K562 (cell line): ENCODE results near the gene MYO18B. TPM values are rescaled to one million over a fixed set of nuclear protein-coding genes. Genes with fewer than 3 reads are reported as not detected.

Experiments
- ATAC-seq: fragments of 200-7000 bp; cut with Tn5 transposase; 3 replicates; pipeline ENCODE4 v1.9.1; 2020; ENCODE audit warnings: moderate library complexity
- BruUV-seq: library from RNA; stranded (reverse); fragments of 400-500 nt; replicated peaks from 2 replicates; lab custom pipeline; 2021; lab: Mats Ljungman, UMichigan
- CTCF ChIA-PET: fragments of 300-600 bp; formaldehyde crosslinking; extraction: SDS; loops from one replicate; lab custom pipeline; 2021; ENCODE audit warnings: low intra/inter-chr PET ratio; lab: Yijun Ruan, JAX
- POLR2A ChIA-PET: fragments of 300-600, 350-650 bp; sonication (Branson Sonifier 250); formaldehyde crosslinking; extraction: SDS; loops from one replicate; lab custom pipeline; 2021; ENCODE audit warnings: antibody characterized with exemption, inconsistent platforms; lab: Yijun Ruan, JAX
- DNase-seq, 4 experiments: peaks; one replicate each; pipeline versions ENCODE4 v3.0.0 to v3.0.0-alpha.2; 2011 to 2018; ENCODE audit warnings: low spot score in 3 of 4, mixed read lengths in 3 of 4; ENCODE audit errors: extremely low read depth in 1 of 4
- FAIRE-seq: peaks from 2 replicates; lab custom pipeline; 2011; peaks lifted over from hg19 to GRCh38; lab: Jason Lieb, UNC
- H2AFZ ChIP-seq: 2 replicates; pipeline ENCODE4 v1.6.0; 2011; ENCODE audit warnings: low read depth, low read length, control low read depth, inconsistent platforms
- H3K27ac ChIP-seq: fragments of 200-600 bp; 3 replicates; pipeline ENCODE4 v1.8.0; 2011; ENCODE audit warnings: low read depth, mild to moderate bottlenecking, control low read depth, inconsistent platforms, low read length, moderate library complexity, mixed read lengths; ENCODE audit errors: extremely low read depth
- H3K27me3 ChIP-seq, 2 experiments: fragments of 300-600 bp in 1 of 2; 2 replicates in 1 of 2; 3 replicates in 1 of 2; pipeline versions ENCODE4 v1.6.0 to v1.8.0; 2011; ENCODE audit warnings: inconsistent platforms in 2 of 2, low read length in 2 of 2, mild to moderate bottlenecking in 1 of 2, mixed read lengths in 1 of 2, moderate library complexity in 1 of 2; ENCODE audit not compliant: control insufficient read depth in 2 of 2, insufficient read depth in 2 of 2
- H3K36me3 ChIP-seq: fragments of 300-600 bp; 3 replicates; pipeline ENCODE4 v1.8.0; 2011; ENCODE audit warnings: mild to moderate bottlenecking, low read length, inconsistent platforms; ENCODE audit not compliant: control insufficient read depth, insufficient read depth
- H3K4me1 ChIP-seq, 2 experiments: fragments of 200-600 bp in 1 of 2; replicated peaks in 1 of 2; 2 replicates in 1 of 2; 3 replicates in 1 of 2; pipeline versions ENCODE4 v1.5.1 to v1.8.0; 2011; ENCODE audit warnings: inconsistent platforms in 2 of 2, low read length in 2 of 2, mild to moderate bottlenecking in 1 of 2, mixed read lengths in 1 of 2, moderate library complexity in 1 of 2; ENCODE audit not compliant: control insufficient read depth in 2 of 2, insufficient read depth in 2 of 2
- H3K4me2 ChIP-seq: 2 replicates; pipeline ENCODE4 v1.6.1; 2011; ENCODE audit warnings: low read length, control low read depth, inconsistent platforms, mixed read lengths; ENCODE audit not compliant: insufficient read depth
- H3K4me3 ChIP-seq: fragments of 200-600 bp; sonication (generic), shearing (Covaris generic); 2 replicates; pipeline ENCODE4 v1.5.1; 2016; ENCODE audit warnings: control low read depth, inconsistent platforms
- H3K79me2 ChIP-seq: fragments of 200-600 bp; 3 replicates; pipeline ENCODE4 v1.8.0; 2011; ENCODE audit warnings: low read length, inconsistent platforms; ENCODE audit not compliant: control insufficient read depth, insufficient read depth
- H3K9ac ChIP-seq, 2 experiments: 2 replicates each; pipeline versions ENCODE4 v1.6.0 to v1.6.1; 2011; ENCODE audit warnings: low read depth in 2 of 2, low read length in 2 of 2, control low read depth in 1 of 2, inconsistent platforms in 1 of 2, mild to moderate bottlenecking in 1 of 2, mixed read lengths in 1 of 2; ENCODE audit not compliant: insufficient read depth in 1 of 2
- H3K9me1 ChIP-seq: one replicate; pipeline ENCODE4 v1.6.0; 2011; ENCODE audit warnings: inconsistent platforms, mild to moderate bottlenecking, low read length, moderate library complexity; ENCODE audit not compliant: control insufficient read depth, insufficient read depth
- H3K9me3 ChIP-seq: replicated peaks from 2 replicates; pipeline ENCODE4 v1.5.1; 2011; ENCODE audit warnings: low read depth, low read length, inconsistent platforms; ENCODE audit not compliant: control insufficient read depth, insufficient read depth
- H4K20me1 ChIP-seq: replicated peaks from 2 replicates; pipeline ENCODE4 v1.6.1; 2011; ENCODE audit warnings: low read length, inconsistent platforms, mixed read lengths; ENCODE audit not compliant: control insufficient read depth, insufficient read depth
- HLTF ChIP-seq: fragments of 450-650 bp; IDR thresholded peaks from 2 replicates; pipeline ENCODE4 v1.6.1; 2016
- JUND ChIP-seq, 2 experiments: IDR thresholded peaks; 2 replicates in 1 of 2; 3 replicates in 1 of 2; pipeline ENCODE4 v1.6.1; 2011; ENCODE audit warnings: borderline replicate concordance in 2 of 2, low read depth in 2 of 2, low read length in 2 of 2, improper control_type of control experiment in 1 of 2, missing biosample characterization in 1 of 2, missing genetic modification characterization in 1 of 2, missing genetic modification reagents in 1 of 2
- NFYB ChIP-seq: IDR thresholded peaks from 2 replicates; pipeline ENCODE4 v1.6.1; 2011; ENCODE audit warnings: mild to moderate bottlenecking, moderate library complexity; ENCODE audit not compliant: insufficient read length; ENCODE audit errors: extremely low read depth
- SNIP1 ChIP-seq: fragments of 450-650 bp; IDR thresholded peaks from 2 replicates; pipeline ENCODE4 v1.7.1; 2017; ENCODE audit warnings: low read depth, mild to moderate bottlenecking
- SREBF2 ChIP-seq: sonication (generic); formaldehyde crosslinking; IDR thresholded peaks from 2 replicates; pipeline ENCODE4 v1.4.0; 2020; ENCODE audit warnings: mild to moderate bottlenecking, missing genetic modification reagents
- ZNF184 ChIP-seq: sonication (generic); formaldehyde crosslinking; IDR thresholded peaks from 2 replicates; pipeline ENCODE4 v1.5.0; 2020; ENCODE audit warnings: missing genetic modification reagents
- ZNF444 ChIP-seq: fragments of 250-450 bp; sonication (Bioruptor Pico); IDR thresholded peaks from 2 replicates; pipeline ENCODE4 v1.4.0; 2020; ENCODE audit warnings: mild to moderate bottlenecking, moderate library complexity
- ZNF780A ChIP-seq: fragments of 250-450 bp; sonication (Bioruptor Pico); IDR thresholded peaks from 2 replicates; pipeline ENCODE4 v1.5.0; 2021; ENCODE audit warnings: mild to moderate bottlenecking
- WGBS: fragments of 100-300 bp; shearing (Covaris generic); methylation state at CpG from one replicate; pipeline ENCODE4 v1.1.6; 2016; ENCODE audit warnings: low coverage, mixed read lengths; ENCODE audit not compliant: insufficient coverage; ENCODE audit errors: missing lambda C conversion rate; 5-methylcytosine and 5-hydroxymethylcytosine counted together
- in situ Hi-C: fragments of 300-500 bp; cut with MboI; formaldehyde crosslinking; loops from 4 replicates; pipeline ENCODE4 v1.15.0; 2018; ENCODE audit warnings: inconsistent platforms, mixed read lengths
- intact Hi-C: fragments of 100-400 bp; cut with micrococcal nuclease; formaldehyde crosslinking; loops from 2 replicates; pipeline ENCODE4 v1.14.2; 2022
- polyA plus RNA-seq, 8 experiments: library from polyadenylated mRNA; depleted of rRNA in 4 of 8; stranded (reverse) in 5 of 8; unstranded in 3 of 8; fragments of >200 nt; fragmentation: Nextera tagmentation in 2 of 8; fragmentation: Illumina TruSeq in 1 of 8; extraction: Ambion mirVana in 2 of 8; extraction: Trizol in 1 of 8; gene quantifications; 2 replicates each; pipeline versions ENCODE4 v1.2.1 to v1.2.3, GENCODE V29; 2011 to 2014; ENCODE audit warnings: inconsistent platforms in 1 of 8, missing spikeins in 1 of 8
- total RNA-seq, 7 experiments: library from RNA; depleted of rRNA in 6 of 7; stranded (reverse); fragments of >200 nt in 6 of 7; fragmentation: Illumina TruSeq in 2 of 7; extraction: Trizol in 2 of 7; gene quantifications; 2 replicates each; pipeline versions ENCODE4 v1.2.1 to v1.2.3, GENCODE V29; 2011 to 2021; ENCODE audit warnings: low replicate concordance in 1 of 7
- TF ChIP-seq, protein P1 (sequence below): fragments of 250-450 bp; sonication (Bioruptor Pico); IDR thresholded peaks from 2 replicates; pipeline ENCODE4 v1.4.0; 2020
- TF ChIP-seq, protein P2 (sequence below), 3 experiments: IDR thresholded peaks in 2 of 3; conservative IDR thresholded peaks in 1 of 3; 2 replicates each; pipeline ENCODE4 v1.5.1; 2011 to 2012; ENCODE audit warnings: low read length in 3 of 3, mild to moderate bottlenecking in 3 of 3, control low read depth in 2 of 3, improper control_type of control experiment in 1 of 3, inconsistent platforms in 1 of 3, low read depth in 1 of 3, mixed read lengths in 1 of 3, moderate library complexity in 1 of 3; ENCODE audit not compliant: insufficient read depth in 2 of 3

The MYO18B gene
- total and polyA plus RNA-seq, 9 of the 15 experiments (the other 6 are each of a cell fraction or from before 2014, with no cell fraction given), result 0.06 to 7.0 (median 4.3) TPM

DNA sequence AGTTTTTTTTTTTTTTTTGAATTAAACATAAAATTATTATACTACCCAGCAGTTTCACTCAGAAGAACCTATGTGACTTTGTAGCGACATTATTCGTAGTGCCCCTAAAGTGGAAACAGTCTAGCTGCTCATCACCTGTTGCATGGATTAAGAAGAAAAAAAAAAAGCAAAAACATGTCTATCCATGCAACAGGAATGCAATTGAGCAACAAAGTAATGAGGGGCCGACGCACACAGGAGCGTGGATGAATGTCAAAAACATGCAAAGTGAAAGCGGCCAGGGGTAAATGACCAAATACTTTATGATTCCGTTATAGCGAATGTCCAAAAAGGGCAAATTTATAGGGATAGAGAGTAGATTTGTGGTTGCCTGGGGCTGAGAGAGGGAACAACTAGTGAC is 16.3 kb downstream of the MYO18B start:
- in situ Hi-C loops, result no loop called here
- FAIRE-seq, result no peak

More for the DNA sequence above, 16.3 kb downstream of the MYO18B start:
- no peak for DNase-seq
- no peaks in the 10 kb centered on the region for H3K9me3 ChIP-seq
- TF ChIP-seq, protein P1, sequence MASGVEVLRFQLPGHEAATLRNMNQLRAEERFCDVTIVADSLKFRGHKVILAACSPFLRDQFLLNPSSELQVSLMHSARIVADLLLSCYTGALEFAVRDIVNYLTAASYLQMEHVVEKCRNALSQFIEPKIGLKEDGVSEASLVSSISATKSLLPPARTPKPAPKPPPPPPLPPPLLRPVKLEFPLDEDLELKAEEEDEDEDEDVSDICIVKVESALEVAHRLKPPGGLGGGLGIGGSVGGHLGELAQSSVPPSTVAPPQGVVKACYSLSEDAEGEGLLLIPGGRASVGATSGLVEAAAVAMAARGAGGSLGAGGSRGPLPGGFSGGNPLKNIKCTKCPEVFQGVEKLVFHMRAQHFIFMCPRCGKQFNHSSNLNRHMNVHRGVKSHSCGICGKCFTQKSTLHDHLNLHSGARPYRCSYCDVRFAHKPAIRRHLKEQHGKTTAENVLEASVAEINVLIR (CRISPR knock-in tag), result no peak
- TF ChIP-seq JUND (IDR thresholded peaks at IDR 0.05; ENCODE audit: borderline replicate concordance, low read depth, low read length) (no peak), JUND (tag; IDR thresholded peaks at IDR 0.05; ENCODE audit: borderline replicate concordance, low read depth, low read length) (no peak), NFYB (no peak), HLTF (no peak), SNIP1 (no peak), SREBF2 (CRISPR knock-in tag) (no peak), ZNF444 (CRISPR knock-in tag) (no peak), ZNF184 (CRISPR knock-in tag) (no peak), ZNF780A (CRISPR knock-in tag) (no peak)
- TF ChIP-seq, protein P2, sequence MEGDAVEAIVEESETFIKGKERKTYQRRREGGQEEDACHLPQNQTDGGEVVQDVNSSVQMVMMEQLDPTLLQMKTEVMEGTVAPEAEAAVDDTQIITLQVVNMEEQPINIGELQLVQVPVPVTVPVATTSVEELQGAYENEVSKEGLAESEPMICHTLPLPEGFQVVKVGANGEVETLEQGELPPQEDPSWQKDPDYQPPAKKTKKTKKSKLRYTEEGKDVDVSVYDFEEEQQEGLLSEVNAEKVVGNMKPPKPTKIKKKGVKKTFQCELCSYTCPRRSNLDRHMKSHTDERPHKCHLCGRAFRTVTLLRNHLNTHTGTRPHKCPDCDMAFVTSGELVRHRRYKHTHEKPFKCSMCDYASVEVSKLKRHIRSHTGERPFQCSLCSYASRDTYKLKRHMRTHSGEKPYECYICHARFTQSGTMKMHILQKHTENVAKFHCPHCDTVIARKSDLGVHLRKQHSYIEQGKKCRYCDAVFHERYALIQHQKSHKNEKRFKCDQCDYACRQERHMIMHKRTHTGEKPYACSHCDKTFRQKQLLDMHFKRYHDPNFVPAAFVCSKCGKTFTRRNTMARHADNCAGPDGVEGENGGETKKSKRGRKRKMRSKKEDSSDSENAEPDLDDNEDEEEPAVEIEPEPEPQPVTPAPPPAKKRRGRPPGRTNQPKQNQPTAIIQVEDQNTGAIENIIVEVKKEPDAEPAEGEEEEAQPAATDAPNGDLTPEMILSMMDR (IDR thresholded peaks at IDR 0.05 in 2 of 3, conservative IDR thresholded peaks at IDR 0.05 in 1 of 3; ENCODE audit: insufficient read depth in 2 of 3, low read depth in 1 of 3, low read length in 3 of 3), result no peak
- no peak overlapping the region for H3K9ac ChIP-seq
- 94% methylated on average over 8 of the region's 8 CpGs for WGBS
- H4K20me1 ChIP-seq, result peaks cover 32% of the 10 kb centered on the region; the same call in 1 of the 2 replicates
- peaks cover 17% of the 10 kb centered on the region; the same call in 2 of the 3 replicates for H3K36me3 ChIP-seq
- intact Hi-C loops, result no loop called here
- BruUV-seq, result no TSS peak
- no peak overlapping the region for H2AFZ ChIP-seq
- H3K9me1 ChIP-seq, result no peaks in the 10 kb centered on the region
- POLR2A ChIA-PET, result interaction anchor here (0.6 to 6.2 kb wide), 4 partner anchors 8 to 16 kb away, joined by 3 to 51 read pairs (median 6); partner anchors contain the start of gene MYO18B
- H3K4me3 ChIP-seq, result no peak overlapping the region
- ATAC-seq, result no peak
- peaks cover 7% of the 10 kb centered on the region; the same call in 1 of the 3 replicates for H3K79me2 ChIP-seq
- no peak overlapping the region for H3K4me2 ChIP-seq
- H3K27ac ChIP-seq, result no peak overlapping the region
- CTCF ChIA-PET, result no interaction called here
- no peaks in the 10 kb centered on the region for H3K27me3 ChIP-seq
- H3K4me1 ChIP-seq, result peaks cover 22 to 25% of the 10 kb centered on the region in 2 experiments; a peak in 4 of 5 replicates
